MCF 10A (cell line): ENCODE data around the gene ZNF710. TPM values are rescaled to one million over a fixed set of nuclear protein-coding genes. Genes with fewer than 3 reads are reported as not detected.

Experiments
- BruUV-seq: library from RNA; stranded (reverse); fragments of 400-500 nt; replicated peaks from 2 replicates; lab custom pipeline; 2021; lab: Mats Ljungman, UMichigan
- CTCF ChIA-PET: fragments of 300-600 bp; sonication (Branson Sonifier 250); formaldehyde crosslinking; extraction: SDS; loops from one replicate; lab custom pipeline; 2021; ENCODE audit warnings: antibody characterized with exemption, inconsistent platforms; lab: Yijun Ruan, JAX
- POLR2A ChIA-PET: fragments of 300-600, 350-650 bp; sonication (Branson Sonifier 250); formaldehyde crosslinking; extraction: SDS; loops from one replicate; lab custom pipeline; 2020; ENCODE audit warnings: antibody characterized with exemption, inconsistent platforms; lab: Yijun Ruan, JAX
- DNase-seq: peaks from one replicate; pipeline ENCODE4 v3.0.0-alpha.2; 2018; ENCODE audit not compliant: unreplicated experiment
- H3K27ac Mint-ChIP-seq: one replicate; pipeline ENCODE4 v1.8.0; 2022; ENCODE audit warnings: mild to moderate bottlenecking, low read depth, mixed read lengths; ENCODE audit not compliant: unreplicated experiment
- H3K27me3 Mint-ChIP-seq: one replicate; pipeline ENCODE4 v1.8.0; 2022; ENCODE audit warnings: mixed read lengths; ENCODE audit not compliant: insufficient read depth, unreplicated experiment
- H3K36me3 Mint-ChIP-seq: one replicate; pipeline ENCODE4 v1.8.0; 2022; ENCODE audit warnings: mild to moderate bottlenecking, moderate library complexity, mixed read lengths; ENCODE audit not compliant: insufficient read depth, unreplicated experiment
- H3K4me1 Mint-ChIP-seq: one replicate; pipeline ENCODE4 v1.8.0; 2022; ENCODE audit warnings: mixed read lengths; ENCODE audit not compliant: insufficient read depth, unreplicated experiment
- H3K4me3 Mint-ChIP-seq: one replicate; pipeline ENCODE4 v1.8.0; 2022; ENCODE audit warnings: mild to moderate bottlenecking, moderate library complexity, mixed read lengths; ENCODE audit not compliant: unreplicated experiment
- H3K9me3 Mint-ChIP-seq: one replicate; pipeline ENCODE4 v1.8.0; 2022; ENCODE audit warnings: mixed read lengths; ENCODE audit not compliant: unreplicated experiment
- CTCF ChIP-seq: fragments of 200-600 bp; IDR thresholded peaks from one replicate; pipeline ENCODE4 v1.8.0; 2022; ENCODE audit warnings: antibody characterized with exemption, mild to moderate bottlenecking; ENCODE audit not compliant: unreplicated experiment
- intact Hi-C: fragments of 100-400 bp; cut with micrococcal nuclease; formaldehyde crosslinking; loops from 2 replicates; pipeline ENCODE4 v1.14.1; 2022
- total RNA-seq: library from RNA; stranded (reverse); gene quantifications from 2 replicates; pipeline ENCODE4 v1.2.3, GENCODE V29; 2022

Gene ZNF710
- total RNA-seq, 1 experiment from 2014 or later = 27.3 TPM

- Mint-ChIP-seq H3K4me3 (no peak overlapping the region), H3K9me3 (no peaks in the 10 kb centered on the region), H3K27me3 (no peaks in the 10 kb centered on the region), H3K36me3 (peaks cover 20% of the 10 kb centered on the region), H3K27ac (no peak overlapping the region), H3K4me1 (peaks cover 6% of the 10 kb centered on the region)
- intact Hi-C loops = no loop called here
- DNase-seq = no peak
- no peak for TF ChIP-seq CTCF
- POLR2A ChIA-PET = interaction anchor here (0.9 to 1.0 kb wide), 2 partner anchors 9 to 11 kb away, joined by 3 to 4 read pairs; no protein-coding TSS in a partner anchor
- CTCF ChIA-PET = interaction anchor here (0.7 to 1.0 kb wide), 2 partner anchors 21 to 111 kb away, joined by 3 read pairs; no protein-coding TSS in a partner anchor
- BruUV-seq = no TSS peak
Measured at GRCh38 chr15:90053685-90054466, 52.8 kb downstream of the ZNF710 start.

- H3K4me3 Mint-ChIP-seq = no peak overlapping the region
- intact Hi-C loops = no loop called here
- peaks cover 20% of the 10 kb centered on the region for H3K36me3 Mint-ChIP-seq
- ChIA-PET CTCF (interaction anchor here (0.6 kb wide), 2 partner anchors 377 to 640 kb away, joined by 3 read pairs; no protein-coding TSS in a partner anchor), POLR2A (interaction anchor here (0.8 to 1.0 kb wide), 2 partner anchors 10 to 38 kb away, joined by 3 to 5 read pairs; no protein-coding TSS in a partner anchor)
- DNase-seq = no peak
- no peaks in the 10 kb centered on the region for H3K27me3 Mint-ChIP-seq
- no peak for TF ChIP-seq CTCF
- H3K4me1 Mint-ChIP-seq = peaks cover 14% of the 10 kb centered on the region
- no peaks in the 10 kb centered on the region for H3K9me3 Mint-ChIP-seq
- peak overlapping the region; percentile 68 for H3K27ac Mint-ChIP-seq
- BruUV-seq = no TSS peak
Measured at GRCh38 chr15:90054618-90055097, 53.5 kb downstream of the ZNF710 start.

- Mint-ChIP-seq H3K27ac (peak overlapping the region; percentile 68), H3K4me1 (peaks cover 18% of the 10 kb centered on the region), H3K4me3 (no peak overlapping the region), H3K27me3 (no peaks in the 10 kb centered on the region), H3K9me3 (no peaks in the 10 kb centered on the region), H3K36me3 (peaks cover 20% of the 10 kb centered on the region)
- TF ChIP-seq CTCF = no peak
- intact Hi-C loops = no loop called here
- no peak for DNase-seq
- ChIA-PET CTCF (interaction anchor here (0.6 to 1.0 kb wide), 3 partner anchors 16 to 640 kb away, joined by 3 to 4 read pairs (median 3); no protein-coding TSS in a partner anchor), POLR2A (interaction anchor here (0.8 to 1.0 kb wide), 2 partner anchors 10 to 39 kb away, joined by 3 to 5 read pairs; no protein-coding TSS in a partner anchor)
- no TSS peak for BruUV-seq
Measured at GRCh38 chr15:90055182-90055581, 54.1 kb downstream of the ZNF710 start.

- H3K4me3 Mint-ChIP-seq = no peak overlapping the region
- ChIA-PET POLR2A (interaction anchor here (1.0 kb wide), 1 partner anchor 9 kb away, joined by 3 read pairs; no protein-coding TSS in a partner anchor), CTCF (no interaction called here)
- H3K36me3 Mint-ChIP-seq = peaks cover 20% of the 10 kb centered on the region
- H3K27ac Mint-ChIP-seq = no peak overlapping the region
- no peak for TF ChIP-seq CTCF
- peaks cover 18% of the 10 kb centered on the region for H3K4me1 Mint-ChIP-seq
- intact Hi-C loops = no loop called here
- no peaks in the 10 kb centered on the region for H3K9me3 Mint-ChIP-seq
- H3K27me3 Mint-ChIP-seq = no peaks in the 10 kb centered on the region
- DNase-seq = no peak
- no TSS peak for BruUV-seq
Measured at GRCh38 chr15:90056529-90056928, 55.4 kb downstream of the ZNF710 start.
